GM12878 (cell line): Measurements from ENCODE around the gene GALC. TPM values are rescaled to one million over a fixed set of nuclear protein-coding genes. Genes with fewer than 3 reads are reported as not detected.

Experiments
- ATAC-seq: fragments of 200-7000 bp; cut with Tn5 transposase; 3 replicates; pipeline ENCODE4 v1.9.1; 2020; ENCODE audit warnings: mild to moderate bottlenecking, moderate library complexity
- BruUV-seq: library from RNA; stranded (reverse); fragments of 400-500 nt; replicated peaks from 2 replicates; lab custom pipeline; 2021; lab: Mats Ljungman, UMichigan
- CTCF ChIA-PET: fragments of 300-600 bp; sonication (Branson Sonifier 250); formaldehyde crosslinking; extraction: SDS; loops from one replicate; lab custom pipeline; 2021; ENCODE audit warnings: inconsistent platforms; lab: Yijun Ruan, JAX
- POLR2A ChIA-PET: fragments of 350-600 bp; formaldehyde crosslinking; extraction: SDS; loops from one replicate; lab custom pipeline; 2021; ENCODE audit warnings: inconsistent platforms; lab: Charles Lee
- RAD21 ChIA-PET: fragments of 300-600 bp; sonication (Branson Sonifier 250); formaldehyde crosslinking; loops from one replicate; lab custom pipeline; 2023; ENCODE audit warnings: antibody characterized with exemption; ENCODE audit not compliant: unreplicated experiment; lab: Charles Lee
- SMC1A ChIA-PET: fragments of 300-600 bp; sonication (Branson Sonifier 250); formaldehyde crosslinking; loops from one replicate; lab custom pipeline; 2023; ENCODE audit not compliant: unreplicated experiment, uncharacterized antibody; lab: Charles Lee
- DNase-seq: peaks from one replicate; pipeline ENCODE4 v3.0.0-alpha.2; 2011; ENCODE audit warnings: low read depth, low spot score
- FAIRE-seq: peaks from 3 replicates; lab custom pipeline; 2011; peaks lifted over from hg19 to GRCh38; lab: Jason Lieb, UNC
- H2AFZ ChIP-seq: 2 replicates; pipeline ENCODE4 v1.6.0; 2011; ENCODE audit warnings: low read depth, low read length, control low read depth; ENCODE audit not compliant: control insufficient read depth
- H3K27ac ChIP-seq: 2 replicates; pipeline ENCODE4 v1.5.1; 2011; ENCODE audit warnings: control low read depth; ENCODE audit not compliant: control insufficient read depth, insufficient read depth
- H3K27me3 ChIP-seq, 2 experiments: replicated peaks in 1 of 2; 2 replicates each; pipeline versions ENCODE4 v1.6.0 to v1.6.1; 2011; ENCODE audit warnings: low read length in 1 of 2; ENCODE audit not compliant: control insufficient read depth in 2 of 2, insufficient read depth in 2 of 2
- H3K36me3 ChIP-seq, 2 experiments: 2 replicates each; pipeline ENCODE4 v1.5.1; 2011; ENCODE audit warnings: low read length in 1 of 2; ENCODE audit not compliant: control insufficient read depth in 2 of 2, insufficient read depth in 2 of 2
- H3K4me1 ChIP-seq: 2 replicates; pipeline ENCODE4 v1.6.1; 2011; ENCODE audit warnings: mild to moderate bottlenecking, low read length, moderate library complexity, mixed read lengths; ENCODE audit not compliant: control insufficient read depth, insufficient read depth
- H3K4me2 ChIP-seq: 2 replicates; pipeline ENCODE4 v1.6.0; 2011; ENCODE audit warnings: control low read depth; ENCODE audit not compliant: control insufficient read depth, insufficient read depth
- H3K4me3 ChIP-seq: fragments of 200-600 bp; sonication (generic); 2 replicates; pipeline ENCODE4 v1.5.1; 2016
- H3K79me2 ChIP-seq: 2 replicates; pipeline ENCODE4 v1.6.0; 2011; ENCODE audit warnings: low read length; ENCODE audit not compliant: control insufficient read depth, insufficient read depth
- H3K9ac ChIP-seq: 2 replicates; pipeline ENCODE4 v1.8.0; 2011; ENCODE audit warnings: low read length, control low read depth, mixed read lengths; ENCODE audit not compliant: control insufficient read depth, insufficient read depth
- H3K9me3 ChIP-seq: replicated peaks from 3 replicates; pipeline ENCODE4 v1.5.1; 2011; ENCODE audit warnings: mild to moderate bottlenecking, low read length; ENCODE audit not compliant: control insufficient read depth, insufficient read depth
- H4K20me1 ChIP-seq: 2 replicates; pipeline ENCODE4 v1.6.0; 2011; ENCODE audit not compliant: control insufficient read depth, insufficient read depth
- BRCA1 ChIP-seq: IDR thresholded peaks from 2 replicates; pipeline ENCODE4 v1.6.1; 2011; ENCODE audit warnings: low read depth, low read length, improper control_type of control experiment
- CBFB ChIP-seq: IDR thresholded peaks from 2 replicates; pipeline ENCODE4 v1.6.1; 2016; ENCODE audit warnings: antibody characterized with exemption, low read depth
- EGR1 ChIP-seq, 2 experiments: IDR thresholded peaks; 1 replicate in 1 of 2; 2 replicates in 1 of 2; pipeline ENCODE4 v1.6.1; 2011 to 2012; ENCODE audit warnings: low read depth in 2 of 2, low read length in 2 of 2, borderline replicate concordance in 1 of 2, mild to moderate bottlenecking in 1 of 2, moderate library complexity in 1 of 2
- HCFC1 ChIP-seq: fragments of 150-350 bp; IDR thresholded peaks from 2 replicates; pipeline ENCODE4 v1.6.1; 2014; ENCODE audit warnings: low read length
- PAX8 ChIP-seq: fragments of 450-650 bp; IDR thresholded peaks from 2 replicates; pipeline ENCODE4 v1.6.1; 2017; ENCODE audit warnings: mild to moderate bottlenecking, moderate library complexity
- POU2F2 ChIP-seq: IDR thresholded peaks from 3 replicates; pipeline ENCODE4 v1.6.1; 2011; ENCODE audit warnings: low read depth, mild to moderate bottlenecking, low read length, borderline replicate concordance
- ZNF207 ChIP-seq: fragments of 450-650 bp; IDR thresholded peaks from 2 replicates; pipeline ENCODE4 v1.6.1; 2014; ENCODE audit warnings: antibody characterized with exemption, mild to moderate bottlenecking, borderline replicate concordance
- ZNF384 ChIP-seq: IDR thresholded peaks from 2 replicates; pipeline ENCODE4 v1.6.1; 2012; ENCODE audit warnings: low read depth, mild to moderate bottlenecking, low read length, improper control_type of control experiment, borderline replicate concordance
- WGBS: methylation state at CpG from one replicate; pipeline ENCODE4 v1.1.6; 2016; ENCODE audit warnings: low lambda C conversion rate; ENCODE audit not compliant: insufficient replicate concordance, insufficient coverage; ENCODE audit errors: missing lambda C conversion rate; 5-methylcytosine and 5-hydroxymethylcytosine counted together
- in situ Hi-C: fragments of 300-500 bp; cut with MboI; formaldehyde crosslinking; loops from 9 replicates; pipeline ENCODE4 v1.14.3; 2018; ENCODE audit warnings: mixed read lengths
- intact Hi-C: fragments of 100-400 bp; cut with micrococcal nuclease; formaldehyde crosslinking; loops from one replicate; pipeline ENCODE4 v1.14.2; 2022; ENCODE audit not compliant: unreplicated experiment
- polyA plus RNA-seq, 11 experiments: library from polyadenylated mRNA; depleted of rRNA in 4 of 11; unstranded in 6 of 11; stranded (reverse) in 5 of 11; fragments of >200 nt; fragmentation: Nextera tagmentation in 4 of 11; fragmentation: Illumina TruSeq in 1 of 11; extraction: Ambion mirVana in 4 of 11; extraction: Trizol in 1 of 11; gene quantifications; 1 replicate in 1 of 11; 2 replicates in 10 of 11; pipeline versions ENCODE4 v1.2.1 to v1.2.3, GENCODE V29; 2011 to 2016; ENCODE audit warnings: inconsistent platforms in 2 of 11, missing spikeins in 2 of 11, low read depth in 1 of 11
- total RNA-seq, 4 experiments: library from RNA; depleted of rRNA in 3 of 4; stranded (reverse); fragments of >200 nt in 3 of 4; fragmentation: Illumina TruSeq in 1 of 4; extraction: Trizol in 1 of 4; gene quantifications; 2 replicates each; pipeline versions ENCODE4 v1.2.1 to v1.2.3, GENCODE V29; 2013 to 2021
- TF ChIP-seq, protein P1 (sequence below): fragments of 450-650 bp; IDR thresholded peaks from 2 replicates; pipeline ENCODE4 v1.6.1; 2017; ENCODE audit warnings: borderline replicate concordance

The GALC gene
- total and polyA plus RNA-seq, 10 of the 15 experiments (the other 5 are each of a cell fraction or from before 2014, with no cell fraction given), result 1.3 to 14.0 (median 4.5) TPM

DNA sequence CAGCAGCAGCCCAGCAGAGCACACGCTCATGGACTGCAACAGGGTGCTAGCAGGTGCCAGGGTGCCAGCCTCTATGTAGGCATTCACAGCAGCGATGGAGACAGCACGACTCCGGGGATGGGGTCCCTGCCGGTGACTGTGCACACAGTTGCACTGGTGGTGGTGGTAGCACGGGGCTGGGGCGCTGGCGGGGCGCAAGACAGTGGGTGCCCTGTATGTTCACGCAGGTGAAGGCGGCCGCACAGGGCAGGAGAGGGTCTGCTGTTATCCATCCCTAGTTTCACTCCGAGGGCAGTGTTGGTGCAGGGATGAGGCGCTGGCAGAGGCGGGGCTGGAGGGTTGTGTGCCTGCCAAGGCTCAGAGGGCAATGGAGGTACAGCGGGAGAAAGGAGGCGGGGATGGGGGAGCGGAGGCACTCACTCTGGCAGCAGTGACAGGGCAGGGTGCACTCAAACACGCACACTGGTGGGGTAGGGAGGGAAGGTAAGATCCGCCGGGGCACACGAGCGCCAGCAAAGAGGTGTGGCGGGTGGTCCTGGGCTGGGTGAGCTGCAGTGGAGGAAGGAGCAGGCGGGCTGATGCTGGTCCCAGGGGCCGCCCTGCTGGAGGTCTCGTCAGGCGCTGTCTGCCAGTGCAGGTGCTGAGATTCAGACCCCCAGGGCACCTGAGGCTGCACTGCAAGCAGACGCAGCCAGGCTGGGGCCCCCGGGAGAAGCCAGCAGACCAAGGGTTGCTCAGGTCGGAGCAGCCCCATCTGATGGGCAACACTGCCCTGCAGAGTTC is 76.7 kb downstream of the GALC start:
- Histone ChIP-seq H3K79me2 (no peaks in the 10 kb centered on the region), H3K9me3 (no peaks in the 10 kb centered on the region), H3K4me1 (no peaks in the 10 kb centered on the region), H3K9ac (no peak overlapping the region), H3K4me3 (no peak overlapping the region), H2AFZ (no peak overlapping the region), H3K36me3 (no peaks in the 10 kb centered on the region), H3K4me2 (no peak overlapping the region), H3K27me3 (no peaks in the 10 kb centered on the region), H4K20me1 (no peaks in the 10 kb centered on the region), H3K27ac (no peak overlapping the region)
- FAIRE-seq, result no peak
- BruUV-seq, result no TSS peak
- TF ChIP-seq ZNF384 (no peak), ZNF207 (no peak), POU2F2 (no peak), EGR1 (IDR thresholded peaks at IDR 0.05; ENCODE audit: borderline replicate concordance in 1 of 2, low read depth in 2 of 2, low read length in 2 of 2) (no peak), PAX8 (no peak), CBFB (no peak), BRCA1 (no peak), HCFC1 (no peak)
- TF ChIP-seq, protein P1, sequence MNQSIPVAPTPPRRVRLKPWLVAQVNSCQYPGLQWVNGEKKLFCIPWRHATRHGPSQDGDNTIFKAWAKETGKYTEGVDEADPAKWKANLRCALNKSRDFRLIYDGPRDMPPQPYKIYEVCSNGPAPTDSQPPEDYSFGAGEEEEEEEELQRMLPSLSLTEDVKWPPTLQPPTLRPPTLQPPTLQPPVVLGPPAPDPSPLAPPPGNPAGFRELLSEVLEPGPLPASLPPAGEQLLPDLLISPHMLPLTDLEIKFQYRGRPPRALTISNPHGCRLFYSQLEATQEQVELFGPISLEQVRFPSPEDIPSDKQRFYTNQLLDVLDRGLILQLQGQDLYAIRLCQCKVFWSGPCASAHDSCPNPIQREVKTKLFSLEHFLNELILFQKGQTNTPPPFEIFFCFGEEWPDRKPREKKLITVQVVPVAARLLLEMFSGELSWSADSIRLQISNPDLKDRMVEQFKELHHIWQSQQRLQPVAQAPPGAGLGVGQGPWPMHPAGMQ, result no peak
- DNase-seq, result no peak
- ChIA-PET SMC1A (no interaction called here), POLR2A (no interaction called here), RAD21 (no interaction called here), CTCF (no interaction called here)
- no peak for ATAC-seq
- intact Hi-C loops (no loop called here), in situ Hi-C loops (no loop called here)
- 65% methylated on average over 31 of the region's 31 CpGs for WGBS
